ENCODE results near the gene WRAP73.
A peak's percentile ranks its signal among the peaks of the same experiment; 100 is the strongest.

WRAP73 gene

GRCh38 chr1:3594706-3595377 lies 55.1 kb downstream of the WRAP73 start:
- no peak for DNase-seq
- no peak overlapping the region for H3K4me2 ChIP-seq (ENCODE audit: low read length, poor library complexity, severe bottlenecking)
- H4K8ac ChIP-seq (ENCODE audit: low read length) = no peak overlapping the region
- no peak overlapping the region for H3K18ac ChIP-seq (ENCODE audit: low read depth in 1 of 2, low read length in 2 of 2)
- H3K23ac ChIP-seq (ENCODE audit: low read length in 2 of 2) = no peak overlapping the region
- H3K4ac ChIP-seq (ENCODE audit: low read depth in 1 of 2, low read length in 2 of 2) = no peak overlapping the region
- no peaks in the 10 kb centered on the region for H3K79me1 ChIP-seq (replicated peaks; ENCODE audit: low read length, poor library complexity, severe bottlenecking)
- no peaks in the 10 kb centered on the region for H3K36me3 ChIP-seq (ENCODE audit: control insufficient read depth in 1 of 2, insufficient read depth in 2 of 2, low read depth in 1 of 2, low read length in 2 of 2)
- H3K9ac ChIP-seq (ENCODE audit: low read length) = no peak overlapping the region
- WGBS = 91% methylated on average over 31 of the region's 31 CpGs
- H3K4me3 ChIP-seq (ENCODE audit: insufficient read depth in 1 of 2, low read depth in 1 of 2, low read length in 2 of 2) = no peak overlapping the region
- no peak overlapping the region for H4K91ac ChIP-seq (ENCODE audit: low read length)
- no peak overlapping the region for H2BK120ac ChIP-seq (ENCODE audit: low read depth, low read length)
- no peak overlapping the region for H2BK12ac ChIP-seq (ENCODE audit: low read length in 2 of 2)
- no peak overlapping the region for H2BK15ac ChIP-seq (ENCODE audit: low read depth, poor library complexity, severe bottlenecking)
- no peak overlapping the region for H2AK5ac ChIP-seq (ENCODE audit: low read length, severe bottlenecking)
- H3K9me3 ChIP-seq (ENCODE audit: control insufficient read depth, low read length) = no peaks in the 10 kb centered on the region
- H3K14ac ChIP-seq (ENCODE audit: low read length in 2 of 2) = no peak overlapping the region
- no peak overlapping the region for H3K27ac ChIP-seq (ENCODE audit: low read length, poor library complexity, severe bottlenecking)
- H3K27me3 ChIP-seq (ENCODE audit: control insufficient read depth in 1 of 2, insufficient read depth in 1 of 2, low read length in 2 of 2) = peaks cover 47 to 78% of the 10 kb centered on the region in 2 experiments
- no peak overlapping the region for H2BK5ac ChIP-seq (ENCODE audit: low read depth, low read length, poor library complexity, severe bottlenecking)
- H2AFZ ChIP-seq (ENCODE audit: low read depth, low read length) = no peak overlapping the region
- peaks cover 10% of the 10 kb centered on the region for H3K4me1 ChIP-seq (ENCODE audit: control insufficient read depth, insufficient read depth, low read depth, low read length)

- Histone ChIP-seq H3K4me2 (ENCODE audit: low read length, poor library complexity, severe bottlenecking) (no peak overlapping the region), H3K14ac (ENCODE audit: low read length in 2 of 2) (no peak overlapping the region), H3K9me3 (ENCODE audit: control insufficient read depth, low read length) (no peaks in the 10 kb centered on the region), H2BK5ac (ENCODE audit: low read depth, low read length, poor library complexity, severe bottlenecking) (no peak overlapping the region), H3K79me1 (replicated peaks; ENCODE audit: low read length, poor library complexity, severe bottlenecking) (no peaks in the 10 kb centered on the region), H4K8ac (ENCODE audit: low read length) (no peak overlapping the region), H3K18ac (ENCODE audit: low read depth in 1 of 2, low read length in 2 of 2) (no peak overlapping the region), H2BK15ac (ENCODE audit: low read depth, poor library complexity, severe bottlenecking) (no peak overlapping the region), H3K4me1 (ENCODE audit: control insufficient read depth, insufficient read depth, low read depth, low read length) (peaks cover 10% of the 10 kb centered on the region), H3K4ac (ENCODE audit: low read depth in 1 of 2, low read length in 2 of 2) (no peak overlapping the region), H3K36me3 (ENCODE audit: control insufficient read depth in 1 of 2, insufficient read depth in 2 of 2, low read depth in 1 of 2, low read length in 2 of 2) (no peaks in the 10 kb centered on the region), H3K27me3 (ENCODE audit: control insufficient read depth in 1 of 2, insufficient read depth in 1 of 2, low read length in 2 of 2) (peaks cover 44 to 79% of the 10 kb centered on the region in 2 experiments), H2BK120ac (ENCODE audit: low read depth, low read length) (no peak overlapping the region), H2BK12ac (ENCODE audit: low read length in 2 of 2) (no peak overlapping the region), H2AFZ (ENCODE audit: low read depth, low read length) (no peak overlapping the region), H3K9ac (ENCODE audit: low read length) (no peak overlapping the region), H4K91ac (ENCODE audit: low read length) (no peak overlapping the region), H3K23ac (ENCODE audit: low read length in 2 of 2) (no peak overlapping the region), H2AK5ac (ENCODE audit: low read length, severe bottlenecking) (no peak overlapping the region), H3K4me3 (ENCODE audit: insufficient read depth in 1 of 2, low read depth in 1 of 2, low read length in 2 of 2) (no peak overlapping the region), H3K27ac (ENCODE audit: low read length, poor library complexity, severe bottlenecking) (no peak overlapping the region)
- 78% methylated on average over 10 of the region's 10 CpGs for WGBS
- DNase-seq = no peak
These were observed 56.2 kb downstream of the WRAP73 start for GRCh38 chr1:3593745-3594144.

GRCh38 chr1:3593334-3593733 lies 56.6 kb downstream of the WRAP73 start:
- no peak overlapping the region for H3K9ac ChIP-seq (ENCODE audit: low read length)
- H4K8ac ChIP-seq (ENCODE audit: low read length) = no peak overlapping the region
- H3K4me3 ChIP-seq (ENCODE audit: insufficient read depth in 1 of 2, low read depth in 1 of 2, low read length in 2 of 2) = no peak overlapping the region
- H3K18ac ChIP-seq (ENCODE audit: low read depth in 1 of 2, low read length in 2 of 2) = no peak overlapping the region
- H2BK5ac ChIP-seq (ENCODE audit: low read depth, low read length, poor library complexity, severe bottlenecking) = no peak overlapping the region
- no peak overlapping the region for H3K23ac ChIP-seq (ENCODE audit: low read length in 2 of 2)
- peaks cover 40 to 77% of the 10 kb centered on the region in 2 experiments for H3K27me3 ChIP-seq (ENCODE audit: control insufficient read depth in 1 of 2, insufficient read depth in 1 of 2, low read length in 2 of 2)
- no peak overlapping the region for H2AK5ac ChIP-seq (ENCODE audit: low read length, severe bottlenecking)
- WGBS = 94% methylated on average over 16 of the region's 17 CpGs
- no peak overlapping the region for H2BK12ac ChIP-seq (ENCODE audit: low read length in 2 of 2)
- H3K36me3 ChIP-seq (ENCODE audit: control insufficient read depth in 1 of 2, insufficient read depth in 2 of 2, low read depth in 1 of 2, low read length in 2 of 2) = no peaks in the 10 kb centered on the region
- H4K91ac ChIP-seq (ENCODE audit: low read length) = no peak overlapping the region
- no peak overlapping the region for H3K14ac ChIP-seq (ENCODE audit: low read length in 2 of 2)
- no peak overlapping the region for H2BK15ac ChIP-seq (ENCODE audit: low read depth, poor library complexity, severe bottlenecking)
- no peak overlapping the region for H2AFZ ChIP-seq (ENCODE audit: low read depth, low read length)
- no peaks in the 10 kb centered on the region for H3K9me3 ChIP-seq (ENCODE audit: control insufficient read depth, low read length)
- peaks cover 10% of the 10 kb centered on the region for H3K4me1 ChIP-seq (ENCODE audit: control insufficient read depth, insufficient read depth, low read depth, low read length)
- H3K79me1 ChIP-seq (replicated peaks; ENCODE audit: low read length, poor library complexity, severe bottlenecking) = no peaks in the 10 kb centered on the region
- DNase-seq = no peak
- H3K27ac ChIP-seq (ENCODE audit: low read length, poor library complexity, severe bottlenecking) = no peak overlapping the region
- H3K4ac ChIP-seq (ENCODE audit: low read depth in 1 of 2, low read length in 2 of 2) = no peak overlapping the region
- H3K4me2 ChIP-seq (ENCODE audit: low read length, poor library complexity, severe bottlenecking) = no peak overlapping the region
- H2BK120ac ChIP-seq (ENCODE audit: low read depth, low read length) = no peak overlapping the region

GRCh38 chr1:3590951-3591865 lies 58.7 kb downstream of the WRAP73 start:
- H3K18ac ChIP-seq (ENCODE audit: low read depth in 1 of 2, low read length in 2 of 2) = no peak overlapping the region

More at GRCh38 chr1:3590951-3591865, 58.7 kb downstream of the WRAP73 start:
- no peak overlapping the region for H3K23ac ChIP-seq (ENCODE audit: low read length in 2 of 2)
- H2BK15ac ChIP-seq (ENCODE audit: low read depth, poor library complexity, severe bottlenecking) = no peak overlapping the region
- H2AFZ ChIP-seq (ENCODE audit: low read depth, low read length) = no peak overlapping the region
- H3K36me3 ChIP-seq (ENCODE audit: control insufficient read depth in 1 of 2, insufficient read depth in 2 of 2, low read depth in 1 of 2, low read length in 2 of 2) = no peaks in the 10 kb centered on the region
- H2AK5ac ChIP-seq (ENCODE audit: low read length, severe bottlenecking) = no peak overlapping the region
- no peaks in the 10 kb centered on the region for H3K9me3 ChIP-seq (ENCODE audit: control insufficient read depth, low read length)
- 90% methylated on average over 30 of the region's 33 CpGs for WGBS
- peaks cover 27 to 65% of the 10 kb centered on the region in 2 experiments for H3K27me3 ChIP-seq (ENCODE audit: control insufficient read depth in 1 of 2, insufficient read depth in 1 of 2, low read length in 2 of 2)
- peaks cover 10% of the 10 kb centered on the region for H3K4me1 ChIP-seq (ENCODE audit: control insufficient read depth, insufficient read depth, low read depth, low read length)
- H2BK120ac ChIP-seq (ENCODE audit: low read depth, low read length) = no peak overlapping the region
- H3K79me1 ChIP-seq (replicated peaks; ENCODE audit: low read length, poor library complexity, severe bottlenecking) = no peaks in the 10 kb centered on the region
- no peak for DNase-seq
- H3K4me3 ChIP-seq (ENCODE audit: insufficient read depth in 1 of 2, low read depth in 1 of 2, low read length in 2 of 2) = no peak overlapping the region
- peak overlapping the region in 1 of 2 experiments; percentile 80 for H3K14ac ChIP-seq (ENCODE audit: low read length in 2 of 2)
- no peak overlapping the region for H4K91ac ChIP-seq (ENCODE audit: low read length)
- no peak overlapping the region for H3K4me2 ChIP-seq (ENCODE audit: low read length, poor library complexity, severe bottlenecking)
- H3K9ac ChIP-seq (ENCODE audit: low read length) = no peak overlapping the region
- H2BK5ac ChIP-seq (ENCODE audit: low read depth, low read length, poor library complexity, severe bottlenecking) = no peak overlapping the region
- H2BK12ac ChIP-seq (ENCODE audit: low read length in 2 of 2) = no peak overlapping the region
- no peak overlapping the region for H3K27ac ChIP-seq (ENCODE audit: low read length, poor library complexity, severe bottlenecking)
- H3K4ac ChIP-seq (ENCODE audit: low read depth in 1 of 2, low read length in 2 of 2) = no peak overlapping the region
- no peak overlapping the region for H4K8ac ChIP-seq (ENCODE audit: low read length)

All from mesenchymal stem cell (in vitro differentiated cells and primary cell).